Fibroblast of lung (primary cell): ENCODE measurements around the gene FNDC3B.

Experiments used
- EZH2 ChIP-seq: IDR thresholded peaks from 2 replicates; pipeline ENCODE4 v1.5.1; 2012; ENCODE audit warnings: low read length, control low read depth, mild to moderate bottlenecking; ENCODE audit errors: missing control alignments
- TF ChIP-seq, protein P1 (sequence below), 2 donors: IDR thresholded peaks in 1 of 2; conservative IDR thresholded peaks in 1 of 2; 1 replicate in 1 of 2; 2 replicates in 1 of 2; pipeline ENCODE4 v1.5.1; 2011 to 2012; ENCODE audit warnings: low read length in 2 of 2, control low read depth in 1 of 2, inconsistent platforms in 1 of 2, low read depth in 1 of 2, mild to moderate bottlenecking in 1 of 2

DNA sequence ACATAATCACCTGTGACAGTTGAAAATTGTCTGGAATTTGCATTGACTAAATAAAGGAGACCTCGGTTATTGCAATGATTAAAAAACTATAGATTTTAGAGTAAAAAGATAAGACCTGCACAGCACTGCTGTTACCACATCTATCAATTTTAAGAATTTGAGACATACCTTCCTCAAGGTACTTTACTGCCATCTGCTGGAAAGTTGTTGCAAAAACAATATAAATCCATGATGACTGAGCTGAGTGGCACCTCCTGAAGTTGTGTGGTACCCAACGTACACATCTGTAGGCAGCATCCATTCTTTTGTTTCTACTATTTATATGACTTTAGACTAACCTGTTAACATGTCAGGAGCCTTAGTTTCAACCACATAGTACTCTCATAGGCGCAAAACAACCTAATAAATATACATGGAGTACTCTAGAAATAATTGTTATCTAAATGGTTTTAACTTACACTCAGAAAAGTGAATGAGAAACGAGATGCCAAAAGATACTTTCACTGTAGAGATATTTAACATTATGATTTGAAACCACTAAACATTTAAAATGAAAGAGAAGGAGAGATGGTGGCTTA, 302.2 kb downstream of the FNDC3B start:
- TF ChIP-seq EZH2 = no peak
- TF ChIP-seq, protein P1, sequence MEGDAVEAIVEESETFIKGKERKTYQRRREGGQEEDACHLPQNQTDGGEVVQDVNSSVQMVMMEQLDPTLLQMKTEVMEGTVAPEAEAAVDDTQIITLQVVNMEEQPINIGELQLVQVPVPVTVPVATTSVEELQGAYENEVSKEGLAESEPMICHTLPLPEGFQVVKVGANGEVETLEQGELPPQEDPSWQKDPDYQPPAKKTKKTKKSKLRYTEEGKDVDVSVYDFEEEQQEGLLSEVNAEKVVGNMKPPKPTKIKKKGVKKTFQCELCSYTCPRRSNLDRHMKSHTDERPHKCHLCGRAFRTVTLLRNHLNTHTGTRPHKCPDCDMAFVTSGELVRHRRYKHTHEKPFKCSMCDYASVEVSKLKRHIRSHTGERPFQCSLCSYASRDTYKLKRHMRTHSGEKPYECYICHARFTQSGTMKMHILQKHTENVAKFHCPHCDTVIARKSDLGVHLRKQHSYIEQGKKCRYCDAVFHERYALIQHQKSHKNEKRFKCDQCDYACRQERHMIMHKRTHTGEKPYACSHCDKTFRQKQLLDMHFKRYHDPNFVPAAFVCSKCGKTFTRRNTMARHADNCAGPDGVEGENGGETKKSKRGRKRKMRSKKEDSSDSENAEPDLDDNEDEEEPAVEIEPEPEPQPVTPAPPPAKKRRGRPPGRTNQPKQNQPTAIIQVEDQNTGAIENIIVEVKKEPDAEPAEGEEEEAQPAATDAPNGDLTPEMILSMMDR (conservative IDR thresholded peaks at IDR 0.05 in 1 of 2, IDR thresholded peaks at IDR 0.05 in 1 of 2; ENCODE audit: low read depth in 1 of 2, low read length in 2 of 2) = peak; percentile 44 to 49
